ENCODE data around the gene NEMP2. TPM values are rescaled to one million over a fixed set of nuclear protein-coding genes. Genes with fewer than 3 reads are reported as not detected.

Gene NEMP2
- total and polyA plus RNA-seq, 4 donors, result 0.67 to 6.1 (median 2.8) TPM

- Histone ChIP-seq H3K9me3 (ENCODE audit: control insufficient read depth in 4 of 4, low read length in 3 of 4) (no peaks in the 10 kb centered on the region), H3K27ac (ENCODE audit: low read depth in 1 of 2, low read length in 2 of 2) (no peak overlapping the region), H3K4me1 (ENCODE audit: control insufficient read depth in 4 of 4, insufficient read depth in 4 of 4, low read length in 3 of 4) (peaks cover 0 to 12% (median 3%) of the 10 kb centered on the region in 4 donors), H3K4me3 (ENCODE audit: low read depth in 1 of 3, low read length in 3 of 3) (no peak overlapping the region), H3K36me3 (ENCODE audit: control insufficient read depth in 4 of 4, insufficient read depth in 3 of 4, low read depth in 1 of 4, low read length in 3 of 4) (no peaks in the 10 kb centered on the region), H3K9ac (ENCODE audit: low read depth in 1 of 2, low read length in 2 of 2) (no peak overlapping the region), H3K27me3 (ENCODE audit: control insufficient read depth in 4 of 4, insufficient read depth in 4 of 4, low read length in 3 of 4) (no peaks in the 10 kb centered on the region)
- 73% methylated on average over 1 of the region's 1 CpG for WGBS
- DNase-seq (ENCODE audit: low spot score), result no peak
- TF ChIP-seq ATF3 (IDR thresholded peaks at IDR 0.05) (peak; percentile 22), REST (IDR thresholded peaks at IDR 0.05) (no peak)
These were observed 6.0 kb downstream of the NEMP2 start for GRCh38 chr2:190528521-190529001.

GRCh38 chr2:190527918-190528317, 6.6 kb downstream of the NEMP2 start:
- Histone ChIP-seq H3K9me3 (ENCODE audit: control insufficient read depth in 4 of 4, low read length in 3 of 4) (no peaks in the 10 kb centered on the region), H3K27ac (ENCODE audit: low read depth in 1 of 2, low read length in 2 of 2) (no peak overlapping the region), H3K27me3 (ENCODE audit: control insufficient read depth in 4 of 4, insufficient read depth in 4 of 4, low read length in 3 of 4) (no peaks in the 10 kb centered on the region), H3K36me3 (ENCODE audit: control insufficient read depth in 4 of 4, insufficient read depth in 3 of 4, low read depth in 1 of 4, low read length in 3 of 4) (no peaks in the 10 kb centered on the region), H3K4me3 (ENCODE audit: low read depth in 1 of 3, low read length in 3 of 3) (no peak overlapping the region), H3K4me1 (ENCODE audit: control insufficient read depth in 4 of 4, insufficient read depth in 4 of 4, low read length in 3 of 4) (peaks cover 0 to 5% (median 0%) of the 10 kb centered on the region in 4 donors), H3K9ac (ENCODE audit: low read depth in 1 of 2, low read length in 2 of 2) (no peak overlapping the region)
- DNase-seq (ENCODE audit: low spot score), result no peak
- TF ChIP-seq HNF4G (IDR thresholded peaks at IDR 0.05), result no peak
- no peak for TF ChIP-seq YY1 (IDR thresholded peaks at IDR 0.05)
- no peak for TF ChIP-seq FOXA1 (IDR thresholded peaks at IDR 0.05)
- TF ChIP-seq SP1 (IDR thresholded peaks at IDR 0.05), result no peak
- no peak for TF ChIP-seq CTCF (IDR thresholded peaks at IDR 0.05; ENCODE audit: low read depth, low read length, missing input control)
- TF ChIP-seq JUND (IDR thresholded peaks at IDR 0.05), result no peak
- no peak for TF ChIP-seq HNF4A (conservative IDR thresholded peaks at IDR 0.05)
- TF ChIP-seq GABPA (IDR thresholded peaks at IDR 0.05 in 1 of 2, conservative IDR thresholded peaks at IDR 0.05 in 1 of 2), result no peak
- TF ChIP-seq TAF1 (conservative IDR thresholded peaks at IDR 0.05), result no peak
- no peak for TF ChIP-seq EGR1 (IDR thresholded peaks at IDR 0.05; ENCODE audit: low read depth in 2 of 2)
- no peak for TF ChIP-seq MAX (IDR thresholded peaks at IDR 0.05)
- no peak for TF ChIP-seq ATF3 (IDR thresholded peaks at IDR 0.05)
- no peak for TF ChIP-seq RXRA (IDR thresholded peaks at IDR 0.05)
- no peak for TF ChIP-seq ZBTB33 (IDR thresholded peaks at IDR 0.05)
